CD4-positive, CD25-positive, alpha-beta regulatory T cell (primary cell): ENCODE measurements around the gene CD320. TPM values are rescaled to one million over a fixed set of nuclear protein-coding genes. Genes with fewer than 3 reads are reported as not detected.

Experiments
- ATAC-seq, 2 donors: fragments of 150-1000 bp; cut with Tn5 transposase; one replicate each; pipeline ENCODE4 v1.10.0; 2021; ENCODE audit warnings: low read depth in 2 of 2, moderate number of reproducible peaks in 2 of 2, moderate library complexity in 1 of 2
- DNase-seq, 3 donors: peaks; one replicate each; pipeline versions ENCODE4 v3.0.0 to v3.0.0-alpha.2; 2012 to 2022; ENCODE audit warnings: mixed read lengths in 1 of 3
- H3K27ac ChIP-seq: one replicate; pipeline ENCODE4 v1.7.0; 2013; ENCODE audit warnings: mild to moderate bottlenecking, low read length; ENCODE audit not compliant: insufficient read depth, poor library complexity, severe bottlenecking
- H3K27me3 ChIP-seq: one replicate; pipeline ENCODE4 v1.7.0; 2013; ENCODE audit warnings: low read length; ENCODE audit not compliant: control insufficient read depth, insufficient read depth
- H3K36me3 ChIP-seq: one replicate; pipeline ENCODE4 v1.7.0; 2013; ENCODE audit warnings: mild to moderate bottlenecking, low read length, moderate library complexity; ENCODE audit not compliant: control insufficient read depth, insufficient read depth
- H3K4me1 ChIP-seq: 2 replicates; pipeline ENCODE4 v1.7.0; 2013; ENCODE audit warnings: mild to moderate bottlenecking, low read length; ENCODE audit not compliant: insufficient read depth, control insufficient read depth, poor library complexity, severe bottlenecking
- H3K4me3 ChIP-seq: one replicate; pipeline ENCODE4 v1.7.0; 2013; ENCODE audit warnings: low read depth, mild to moderate bottlenecking, low read length, moderate library complexity
- H3K9me3 ChIP-seq, 2 experiments: 1 replicate in 1 of 2; 2 replicates in 1 of 2; pipeline ENCODE4 v1.7.0; 2013; ENCODE audit warnings: low read length in 2 of 2, mild to moderate bottlenecking in 1 of 2, moderate library complexity in 1 of 2; ENCODE audit not compliant: control insufficient read depth in 2 of 2
- H3K27ac Mint-ChIP-seq, 3 donors: one replicate each; pipeline ENCODE4 v1.8.0; 2020 to 2022; ENCODE audit warnings: mild to moderate bottlenecking in 3 of 3, mixed read lengths in 3 of 3, moderate library complexity in 2 of 3
- H3K27me3 Mint-ChIP-seq: one replicate; pipeline ENCODE4 v1.8.0; 2022; ENCODE audit warnings: mild to moderate bottlenecking, mixed read lengths
- H3K36me3 Mint-ChIP-seq: one replicate; pipeline ENCODE4 v1.8.0; 2020; ENCODE audit warnings: mixed read lengths
- H3K4me1 Mint-ChIP-seq, 4 donors: one replicate each; pipeline ENCODE4 v1.8.0; 2020 to 2022; ENCODE audit warnings: mixed read lengths in 4 of 4, mild to moderate bottlenecking in 1 of 4
- H3K4me3 Mint-ChIP-seq, 4 donors: one replicate each; pipeline ENCODE4 v1.8.0; 2020 to 2022; ENCODE audit warnings: mild to moderate bottlenecking in 4 of 4, mixed read lengths in 4 of 4, moderate library complexity in 3 of 4
- H3K9me3 Mint-ChIP-seq, 7 donors: one replicate each; pipeline ENCODE4 v1.8.0; 2020 to 2022; ENCODE audit warnings: mixed read lengths in 7 of 7, mild to moderate bottlenecking in 3 of 7, moderate library complexity in 2 of 7
- polyA plus RNA-seq, 4 donors: library from polyadenylated mRNA; unstranded; fragments of 300-500 nt; fragmentation: Illumina TruSeq; gene quantifications; one replicate each; pipeline ENCODE4 v1.2.3, GENCODE V29; 2021
- total RNA-seq: library from RNA; stranded (reverse); gene quantifications from one replicate; pipeline ENCODE4 v1.2.3, GENCODE V29; 2022

The CD320 gene
- total and polyA plus RNA-seq, 5 donors from 2014 or later = 27.0 to 63.7 (median 57.4) TPM

GRCh38 chr19:8336660-8337059, 28.5 kb upstream of the CD320 start:
- H3K4me3 Mint-ChIP-seq = no peak overlapping the region
- no peaks in the 10 kb centered on the region for H3K27me3 ChIP-seq
- H3K27ac Mint-ChIP-seq = no peak overlapping the region
- peaks cover 0 to 4% (median 0%) of the 10 kb centered on the region in 7 donors for H3K9me3 Mint-ChIP-seq
- H3K4me1 Mint-ChIP-seq = peaks cover 0 to 11% (median 7%) of the 10 kb centered on the region in 4 donors
- H3K27me3 Mint-ChIP-seq = peaks cover 38% of the 10 kb centered on the region
- no peaks in the 10 kb centered on the region for H3K9me3 ChIP-seq
- peaks cover 3% of the 10 kb centered on the region for H3K36me3 Mint-ChIP-seq
- DNase-seq (no peak), ATAC-seq (no peak)
- peaks cover 20% of the 10 kb centered on the region for H3K4me1 ChIP-seq
- no peak overlapping the region for H3K27ac ChIP-seq
- no peaks in the 10 kb centered on the region for H3K36me3 ChIP-seq
- H3K4me3 ChIP-seq = no peak overlapping the region

GRCh38 chr19:8336072-8336569, 28.0 kb upstream of the CD320 start:
- Mint-ChIP-seq H3K27me3 (peaks cover 34% of the 10 kb centered on the region), H3K36me3 (peaks cover 3% of the 10 kb centered on the region), H3K4me1 (peaks cover 0 to 9% (median 7%) of the 10 kb centered on the region in 4 donors), H3K4me3 (peak overlapping the region in 2 of 4 donors; percentile 16 to 61), H3K27ac (no peak overlapping the region), H3K9me3 (peaks cover 0 to 4% (median 0%) of the 10 kb centered on the region in 7 donors)
- ATAC-seq (no peak), DNase-seq (no peak)
- H3K36me3 ChIP-seq = no peaks in the 10 kb centered on the region
- no peak overlapping the region for H3K4me3 ChIP-seq
- no peaks in the 10 kb centered on the region for H3K27me3 ChIP-seq
- H3K27ac ChIP-seq = no peak overlapping the region
- peaks cover 20% of the 10 kb centered on the region for H3K4me1 ChIP-seq
- H3K9me3 ChIP-seq = no peaks in the 10 kb centered on the region

GRCh38 chr19:8335343-8336071, 27.3 kb upstream of the CD320 start:
- DNase-seq (peak in 2 of 3 donors; percentile 18 to 50), ATAC-seq (peak in 1 of 2 donors; percentile 25)
- no peaks in the 10 kb centered on the region for H3K27me3 ChIP-seq
- no peak overlapping the region for H3K27ac ChIP-seq
- no peaks in the 10 kb centered on the region for H3K36me3 ChIP-seq
- no peaks in the 10 kb centered on the region for H3K9me3 ChIP-seq
- no peak overlapping the region for H3K4me3 ChIP-seq
- Mint-ChIP-seq H3K27me3 (peaks cover 29% of the 10 kb centered on the region), H3K9me3 (peaks cover 0 to 4% (median 0%) of the 10 kb centered on the region in 7 donors), H3K4me3 (peak overlapping the region in 2 of 4 donors; percentile 16 to 61), H3K36me3 (peaks cover 3% of the 10 kb centered on the region), H3K27ac (no peak overlapping the region), H3K4me1 (peaks cover 0 to 7% (median 4%) of the 10 kb centered on the region in 4 donors)
- peaks cover 20% of the 10 kb centered on the region for H3K4me1 ChIP-seq

GRCh38 chr19:8334458-8335342, 26.5 kb upstream of the CD320 start:
- H3K36me3 Mint-ChIP-seq = peaks cover 3% of the 10 kb centered on the region
- peaks cover 20% of the 10 kb centered on the region for H3K4me1 ChIP-seq
- H3K9me3 ChIP-seq = no peaks in the 10 kb centered on the region
- no peak overlapping the region for H3K4me3 ChIP-seq
- ATAC-seq = peak; percentile 21 to 28
- DNase-seq = peak in 1 of 3 donors; percentile 49
- H3K27ac ChIP-seq = no peak overlapping the region
- no peak overlapping the region for H3K27ac Mint-ChIP-seq
- peaks cover 0 to 4% (median 0%) of the 10 kb centered on the region in 7 donors for H3K9me3 Mint-ChIP-seq
- H3K4me3 Mint-ChIP-seq = no peak overlapping the region
- no peaks in the 10 kb centered on the region for H3K36me3 ChIP-seq
- H3K27me3 Mint-ChIP-seq = peaks cover 25% of the 10 kb centered on the region
- H3K27me3 ChIP-seq = no peaks in the 10 kb centered on the region
- H3K4me1 Mint-ChIP-seq = peaks cover 0 to 7% (median 2%) of the 10 kb centered on the region in 4 donors

- no peaks in the 10 kb centered on the region for H3K27me3 ChIP-seq
- peaks cover 20% of the 10 kb centered on the region for H3K4me1 ChIP-seq
- H3K36me3 ChIP-seq = no peaks in the 10 kb centered on the region
- DNase-seq (no peak), ATAC-seq (no peak)
- Mint-ChIP-seq H3K27me3 (peaks cover 22% of the 10 kb centered on the region), H3K4me1 (peaks cover 0 to 7% (median 2%) of the 10 kb centered on the region in 4 donors), H3K36me3 (peaks cover 2% of the 10 kb centered on the region), H3K27ac (no peak overlapping the region), H3K4me3 (no peak overlapping the region), H3K9me3 (peaks cover 0 to 2% (median 0%) of the 10 kb centered on the region in 7 donors)
- H3K27ac ChIP-seq = no peak overlapping the region
- H3K9me3 ChIP-seq = no peaks in the 10 kb centered on the region
- H3K4me3 ChIP-seq = no peak overlapping the region
Observed at GRCh38 chr19:8333767-8334457, 25.8 kb upstream of the CD320 start.

GRCh38 chr19:8332976-8333766, 25.0 kb upstream of the CD320 start:
- Mint-ChIP-seq H3K27me3 (peaks cover 20% of the 10 kb centered on the region), H3K9me3 (peaks cover 0 to 2% (median 0%) of the 10 kb centered on the region in 7 donors), H3K36me3 (no peaks in the 10 kb centered on the region), H3K4me3 (no peak overlapping the region), H3K4me1 (peaks cover 0 to 7% (median 2%) of the 10 kb centered on the region in 4 donors), H3K27ac (no peak overlapping the region)
- H3K27ac ChIP-seq = no peak overlapping the region
- no peaks in the 10 kb centered on the region for H3K27me3 ChIP-seq
- no peaks in the 10 kb centered on the region for H3K36me3 ChIP-seq
- no peaks in the 10 kb centered on the region for H3K9me3 ChIP-seq
- ATAC-seq (no peak), DNase-seq (no peak)
- H3K4me3 ChIP-seq = no peak overlapping the region
- peaks cover 20% of the 10 kb centered on the region for H3K4me1 ChIP-seq
